Body of pancreas (tissue), 4 donors: ENCODE measurements around the gene KREMEN2.

Experiments
- POLR2A ChIP-seq, 3 donors: fragments of 450-650 bp; IDR thresholded peaks; one replicate each; pipeline ENCODE4 v1.6.1; 2016; ENCODE audit warnings: antibody characterized with exemption in 3 of 3, mild to moderate bottlenecking in 2 of 3
- TF ChIP-seq, protein P1 (sequence below), 7 experiments: fragments of 450-650 bp in 4 of 7; fragments of 200-600 bp in 3 of 7; sonication (generic) in 3 of 7; IDR thresholded peaks; one replicate each; pipeline ENCODE4 v1.5.1; 2016 to 2019; ENCODE audit warnings: antibody characterized with exemption in 7 of 7

DNA sequence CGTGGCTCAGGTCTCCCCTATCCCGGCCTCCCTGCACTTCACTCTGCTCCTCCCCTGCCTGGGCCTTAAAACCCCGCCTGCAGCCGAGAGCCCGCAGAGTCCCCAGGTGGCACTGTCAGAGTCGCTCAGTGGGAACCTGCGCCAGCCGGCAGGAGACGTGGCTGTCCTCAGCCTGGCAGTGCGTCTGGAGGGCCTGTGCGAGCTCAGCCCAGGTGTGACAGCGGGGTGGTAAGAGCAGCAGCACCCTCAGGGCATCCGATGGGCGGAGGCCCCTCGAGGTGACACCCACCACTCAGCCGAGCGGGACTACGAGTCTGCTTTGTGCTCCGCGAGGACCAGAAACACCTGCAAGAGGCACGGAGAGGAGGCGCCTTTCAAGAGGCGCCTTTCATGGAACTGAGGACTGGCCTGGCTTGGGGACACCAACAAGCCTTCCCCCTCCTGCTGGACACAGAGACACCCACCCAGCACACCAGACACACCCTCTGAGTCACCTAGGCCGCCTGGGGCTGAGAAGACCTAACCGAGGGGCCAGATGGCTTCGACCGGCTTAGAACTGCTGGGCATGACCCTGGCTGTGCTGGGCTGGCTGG lies 48.8 kb downstream of the KREMEN2 start, which contains the start of gene CLDN9:
- TF ChIP-seq, protein P1, sequence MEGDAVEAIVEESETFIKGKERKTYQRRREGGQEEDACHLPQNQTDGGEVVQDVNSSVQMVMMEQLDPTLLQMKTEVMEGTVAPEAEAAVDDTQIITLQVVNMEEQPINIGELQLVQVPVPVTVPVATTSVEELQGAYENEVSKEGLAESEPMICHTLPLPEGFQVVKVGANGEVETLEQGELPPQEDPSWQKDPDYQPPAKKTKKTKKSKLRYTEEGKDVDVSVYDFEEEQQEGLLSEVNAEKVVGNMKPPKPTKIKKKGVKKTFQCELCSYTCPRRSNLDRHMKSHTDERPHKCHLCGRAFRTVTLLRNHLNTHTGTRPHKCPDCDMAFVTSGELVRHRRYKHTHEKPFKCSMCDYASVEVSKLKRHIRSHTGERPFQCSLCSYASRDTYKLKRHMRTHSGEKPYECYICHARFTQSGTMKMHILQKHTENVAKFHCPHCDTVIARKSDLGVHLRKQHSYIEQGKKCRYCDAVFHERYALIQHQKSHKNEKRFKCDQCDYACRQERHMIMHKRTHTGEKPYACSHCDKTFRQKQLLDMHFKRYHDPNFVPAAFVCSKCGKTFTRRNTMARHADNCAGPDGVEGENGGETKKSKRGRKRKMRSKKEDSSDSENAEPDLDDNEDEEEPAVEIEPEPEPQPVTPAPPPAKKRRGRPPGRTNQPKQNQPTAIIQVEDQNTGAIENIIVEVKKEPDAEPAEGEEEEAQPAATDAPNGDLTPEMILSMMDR (IDR thresholded peaks at IDR 0.05): peak in 1 of 7 experiments; percentile 25
- peak; percentile 39 to 83 (median 75) for TF ChIP-seq POLR2A (IDR thresholded peaks at IDR 0.05)
